Peyer's patch (tissue), 4 donors: ENCODE measurements around the gene SVOPL.

Experiments used
- CTCF ChIP-seq, 6 experiments: fragments of 450-650 bp in 4 of 6; fragments of 200-600 bp in 2 of 6; sonication (generic) in 1 of 6; IDR thresholded peaks; one replicate each; pipeline ENCODE4 v1.5.1; 2017 to 2019; ENCODE audit warnings: antibody characterized with exemption in 6 of 6, mild to moderate bottlenecking in 3 of 6, moderate library complexity in 1 of 6
- POLR2A ChIP-seq, 2 donors: fragments of 450-650 bp; IDR thresholded peaks; one replicate each; pipeline ENCODE4 v1.5.1; 2017; ENCODE audit warnings: antibody characterized with exemption in 2 of 2, mild to moderate bottlenecking in 2 of 2, moderate library complexity in 2 of 2

GRCh38 chr7:138627361-138627760 is 73.8 kb downstream of the SVOPL start:
- TF ChIP-seq CTCF (IDR thresholded peaks at IDR 0.05) (no peak), POLR2A (IDR thresholded peaks at IDR 0.05) (no peak)
